Body of pancreas (tissue), 4 donors: ENCODE measurements around the gene PLA2G4E.

Experiments used
- POLR2A ChIP-seq, 3 donors: fragments of 450-650 bp; IDR thresholded peaks; one replicate each; pipeline ENCODE4 v1.6.1; 2016; ENCODE audit warnings: antibody characterized with exemption in 3 of 3, mild to moderate bottlenecking in 2 of 3
- TF ChIP-seq, protein P1 (sequence below), 7 experiments: fragments of 450-650 bp in 4 of 7; fragments of 200-600 bp in 3 of 7; sonication (generic) in 3 of 7; IDR thresholded peaks; one replicate each; pipeline ENCODE4 v1.5.1; 2016 to 2019; ENCODE audit warnings: antibody characterized with exemption in 7 of 7

GRCh38 chr15:41977757-41978383 lies 43.0 kb downstream of the PLA2G4E start:
- TF ChIP-seq, protein P1, sequence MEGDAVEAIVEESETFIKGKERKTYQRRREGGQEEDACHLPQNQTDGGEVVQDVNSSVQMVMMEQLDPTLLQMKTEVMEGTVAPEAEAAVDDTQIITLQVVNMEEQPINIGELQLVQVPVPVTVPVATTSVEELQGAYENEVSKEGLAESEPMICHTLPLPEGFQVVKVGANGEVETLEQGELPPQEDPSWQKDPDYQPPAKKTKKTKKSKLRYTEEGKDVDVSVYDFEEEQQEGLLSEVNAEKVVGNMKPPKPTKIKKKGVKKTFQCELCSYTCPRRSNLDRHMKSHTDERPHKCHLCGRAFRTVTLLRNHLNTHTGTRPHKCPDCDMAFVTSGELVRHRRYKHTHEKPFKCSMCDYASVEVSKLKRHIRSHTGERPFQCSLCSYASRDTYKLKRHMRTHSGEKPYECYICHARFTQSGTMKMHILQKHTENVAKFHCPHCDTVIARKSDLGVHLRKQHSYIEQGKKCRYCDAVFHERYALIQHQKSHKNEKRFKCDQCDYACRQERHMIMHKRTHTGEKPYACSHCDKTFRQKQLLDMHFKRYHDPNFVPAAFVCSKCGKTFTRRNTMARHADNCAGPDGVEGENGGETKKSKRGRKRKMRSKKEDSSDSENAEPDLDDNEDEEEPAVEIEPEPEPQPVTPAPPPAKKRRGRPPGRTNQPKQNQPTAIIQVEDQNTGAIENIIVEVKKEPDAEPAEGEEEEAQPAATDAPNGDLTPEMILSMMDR (IDR thresholded peaks at IDR 0.05) = no peak
- no peak for TF ChIP-seq POLR2A (IDR thresholded peaks at IDR 0.05)
